Measurements from ENCODE around the gene GNE. TPM values are rescaled to one million over a fixed set of nuclear protein-coding genes. Genes with fewer than 3 reads are reported as not detected.

GNE gene, protein sequence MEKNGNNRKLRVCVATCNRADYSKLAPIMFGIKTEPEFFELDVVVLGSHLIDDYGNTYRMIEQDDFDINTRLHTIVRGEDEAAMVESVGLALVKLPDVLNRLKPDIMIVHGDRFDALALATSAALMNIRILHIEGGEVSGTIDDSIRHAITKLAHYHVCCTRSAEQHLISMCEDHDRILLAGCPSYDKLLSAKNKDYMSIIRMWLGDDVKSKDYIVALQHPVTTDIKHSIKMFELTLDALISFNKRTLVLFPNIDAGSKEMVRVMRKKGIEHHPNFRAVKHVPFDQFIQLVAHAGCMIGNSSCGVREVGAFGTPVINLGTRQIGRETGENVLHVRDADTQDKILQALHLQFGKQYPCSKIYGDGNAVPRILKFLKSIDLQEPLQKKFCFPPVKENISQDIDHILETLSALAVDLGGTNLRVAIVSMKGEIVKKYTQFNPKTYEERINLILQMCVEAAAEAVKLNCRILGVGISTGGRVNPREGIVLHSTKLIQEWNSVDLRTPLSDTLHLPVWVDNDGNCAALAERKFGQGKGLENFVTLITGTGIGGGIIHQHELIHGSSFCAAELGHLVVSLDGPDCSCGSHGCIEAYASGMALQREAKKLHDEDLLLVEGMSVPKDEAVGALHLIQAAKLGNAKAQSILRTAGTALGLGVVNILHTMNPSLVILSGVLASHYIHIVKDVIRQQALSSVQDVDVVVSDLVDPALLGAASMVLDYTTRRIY
- 11.6 to 17.3 TPM (median 16.6 TPM) in 5 replicates for total RNA-seq (2022; extraction: Qiagen RNA extraction; ENCODE audit: low read depth)

DNA sequence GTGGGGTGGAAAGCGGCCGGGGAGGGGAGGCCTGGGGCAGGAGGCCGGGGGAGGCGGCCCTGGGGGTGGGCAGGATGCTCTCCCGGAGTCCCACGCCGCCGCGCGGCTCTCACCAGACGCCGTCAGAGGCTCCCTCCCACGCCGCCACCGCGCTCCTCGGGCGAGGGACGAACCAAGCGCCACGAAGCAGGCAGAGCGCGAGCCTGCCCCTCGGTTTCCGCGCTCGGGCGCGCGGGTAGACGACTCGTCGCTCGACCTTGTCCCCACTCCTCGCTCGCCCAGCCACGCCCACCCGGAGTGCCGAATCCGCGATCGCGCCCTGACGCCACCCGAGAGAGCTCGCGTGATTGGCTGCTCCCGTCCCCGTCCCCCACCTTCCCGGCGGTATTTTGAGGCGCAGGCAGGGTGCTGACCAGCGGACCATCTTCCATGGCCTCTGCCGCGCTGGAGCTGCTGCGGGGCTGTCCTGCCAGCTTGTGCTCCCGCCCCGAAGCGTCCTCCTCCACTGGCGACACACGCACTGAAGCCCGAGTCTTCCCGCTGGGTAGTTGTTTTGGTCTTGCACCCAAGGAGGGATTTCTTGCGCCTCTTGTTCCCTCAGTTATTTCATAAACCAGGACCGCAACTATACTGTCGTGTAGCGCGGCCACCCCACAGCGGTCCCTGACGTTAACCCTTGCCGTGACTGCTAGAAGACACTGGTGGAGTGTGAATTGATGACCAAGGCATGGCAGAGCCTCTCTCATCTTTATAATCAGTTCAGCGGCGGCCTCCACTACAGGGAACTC is at the start of gene GNE:
TSS of gene GNE (minus strand) at position 241 of the 788 bp plus-strand sequence. CDS start 9,093 bp downstream, outside the sequence.

DNA sequence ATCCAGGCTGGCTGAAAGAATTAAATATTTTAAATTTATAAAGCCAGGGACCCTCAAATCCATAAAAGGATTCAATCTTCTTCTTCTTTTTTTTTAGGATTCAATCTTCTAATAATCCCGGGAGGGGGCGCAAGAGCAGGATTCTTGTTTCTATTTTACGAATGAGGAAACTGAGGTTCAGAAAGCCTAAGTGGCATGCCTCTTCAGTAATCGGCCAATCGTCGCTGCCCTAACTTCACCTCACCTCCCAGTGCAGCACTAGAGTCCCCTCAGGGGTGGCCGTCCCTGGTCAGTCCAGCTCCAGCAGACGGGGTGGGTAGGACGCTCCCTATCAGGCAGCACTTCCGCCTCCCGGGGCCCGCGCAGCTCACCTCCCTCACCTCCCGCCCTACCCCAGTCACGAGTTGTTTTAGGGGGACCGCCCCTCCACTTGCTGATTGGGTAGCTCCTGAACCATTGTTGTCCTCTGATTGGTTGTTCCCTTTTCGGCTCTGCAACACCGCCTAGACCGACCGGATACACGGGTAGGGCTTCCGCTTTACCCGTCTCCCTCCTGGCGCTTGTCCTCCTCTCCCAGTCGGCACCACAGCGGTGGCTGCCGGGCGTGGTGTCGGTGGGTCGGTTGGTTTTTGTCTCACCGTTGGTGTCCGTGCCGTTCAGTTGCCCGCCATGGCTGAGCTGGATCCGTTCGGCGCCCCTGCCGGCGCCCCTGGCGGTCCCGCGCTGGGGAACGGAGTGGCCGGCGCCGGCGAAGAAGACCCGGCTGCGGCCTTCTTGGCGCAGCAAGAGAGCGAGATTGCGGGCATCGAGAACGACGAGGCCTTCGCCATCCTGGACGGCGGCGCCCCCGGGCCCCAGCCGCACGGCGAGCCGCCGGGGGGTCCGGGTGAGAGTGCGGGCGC is 67.6 kb downstream of the GNE start, which contains the start of gene CLTA:
TSS of gene CLTA (plus strand) at position 534 of the 902 bp plus-strand sequence. CDS start at position 670, 136 bp downstream.

DNA sequence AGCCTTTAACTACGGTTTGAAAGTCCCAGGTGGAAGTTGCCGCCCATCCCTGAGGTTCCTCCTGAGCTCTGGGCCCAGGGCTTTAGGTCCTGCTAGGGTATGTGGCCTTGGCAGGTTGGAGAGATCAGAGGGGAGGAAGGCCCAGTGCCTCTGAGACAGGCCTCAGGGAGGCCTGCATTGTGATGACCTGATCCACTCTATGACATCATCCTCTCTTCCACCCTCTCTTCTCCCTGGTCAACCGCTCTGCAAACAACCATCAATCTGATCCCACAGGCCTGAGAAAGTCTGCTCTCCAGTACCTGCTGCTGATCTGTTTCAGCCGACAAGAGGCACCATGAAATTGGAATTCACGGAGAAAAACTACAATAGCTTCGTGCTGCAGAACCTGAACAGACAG is 89.1 kb downstream of the GNE start, which contains the start of gene CCIN:
TSS of gene CCIN (plus strand) at position 223 of the 400 bp plus-strand sequence. CDS start at position 338, 115 bp downstream.

Other genes with a start within 250 kb of the GNE start
- gene RECK, start 221.5 kb downstream of the GNE start, total RNA-seq (2022; extraction: Qiagen RNA extraction; ENCODE audit: low read depth): 6.3 to 7.3 TPM (median 6.5 TPM) in 5 replicates
- gene GLIPR2, start 121.7 kb downstream of the GNE start, total RNA-seq (2022; extraction: Qiagen RNA extraction; ENCODE audit: low read depth): 7.7 to 11.1 TPM (median 9.4 TPM) in 5 replicates
- gene CCIN, start 89.1 kb downstream of the GNE start, total RNA-seq (2022; extraction: Qiagen RNA extraction; ENCODE audit: low read depth): not detected in 5 replicates
- 331 to 436 TPM (median 383 TPM) in 5 replicates for gene CLTA, start 67.5 kb downstream of the GNE start, total RNA-seq (2022; extraction: Qiagen RNA extraction; ENCODE audit: low read depth)
- gene RNF38, start 141.8 kb upstream of the GNE start, total RNA-seq (2022; extraction: Qiagen RNA extraction; ENCODE audit: low read depth): 7.2 to 10.0 TPM (median 8.8 TPM) in 5 replicates